Peyer's patch (tissue), 4 donors: Measurements from ENCODE around the gene CXXC4. TPM values are rescaled to one million over a fixed set of nuclear protein-coding genes. Genes with fewer than 3 reads are reported as not detected.
A peak's percentile ranks its signal among the peaks of the same experiment; 100 is the strongest.

Source experiments
- DNase-seq, 3 donors: peaks; one replicate each; pipeline ENCODE4 v3.0.0-alpha.2; 2017 to 2019
- H3K27ac ChIP-seq, 4 donors: fragments of 200-600 bp; sonication (generic); one replicate each; pipeline ENCODE4 v1.5.1; 2016 to 2019
- H3K27me3 ChIP-seq, 2 donors: fragments of 200-600 bp; sonication (generic); one replicate each; pipeline ENCODE4 v1.5.1; 2019
- H3K36me3 ChIP-seq, 3 donors: fragments of 200-600 bp; sonication (generic); one replicate each; pipeline ENCODE4 v1.5.1; 2016 to 2019
- H3K4me1 ChIP-seq, 4 donors: fragments of 200-600 bp; sonication (generic); one replicate each; pipeline ENCODE4 v1.5.1; 2016 to 2019
- H3K4me3 ChIP-seq, 4 donors: fragments of 200-600 bp; sonication (generic); 1 replicate in 3 of 4; 2 replicates in 1 of 4; pipeline ENCODE4 v1.5.1; 2016 to 2019; ENCODE audit warnings: mild to moderate bottlenecking in 1 of 4
- H3K9me3 ChIP-seq, 4 donors: fragments of 200-600 bp; sonication (generic); one replicate each; pipeline ENCODE4 v1.5.1; 2016 to 2019; ENCODE audit warnings: mild to moderate bottlenecking in 1 of 4
- POLR2A ChIP-seq, 2 donors: fragments of 450-650 bp; IDR thresholded peaks; one replicate each; pipeline ENCODE4 v1.5.1; 2017; ENCODE audit warnings: antibody characterized with exemption in 2 of 2, mild to moderate bottlenecking in 2 of 2, moderate library complexity in 2 of 2
- total RNA-seq, 4 donors: library from RNA; depleted of rRNA; stranded (reverse); fragments of >200 nt; gene quantifications; one replicate each; pipeline ENCODE4 v1.1.0, GENCODE V29; 2016
- TF ChIP-seq, protein P1 (sequence below), 6 experiments: fragments of 450-650 bp in 4 of 6; fragments of 200-600 bp in 2 of 6; sonication (generic) in 1 of 6; IDR thresholded peaks; one replicate each; pipeline ENCODE4 v1.5.1; 2017 to 2019; ENCODE audit warnings: antibody characterized with exemption in 6 of 6, mild to moderate bottlenecking in 3 of 6, moderate library complexity in 1 of 6

The CXXC4 gene
- total RNA-seq, 4 donors from 2014 or later, result 3.3 to 5.0 (median 3.4) TPM

DNA sequence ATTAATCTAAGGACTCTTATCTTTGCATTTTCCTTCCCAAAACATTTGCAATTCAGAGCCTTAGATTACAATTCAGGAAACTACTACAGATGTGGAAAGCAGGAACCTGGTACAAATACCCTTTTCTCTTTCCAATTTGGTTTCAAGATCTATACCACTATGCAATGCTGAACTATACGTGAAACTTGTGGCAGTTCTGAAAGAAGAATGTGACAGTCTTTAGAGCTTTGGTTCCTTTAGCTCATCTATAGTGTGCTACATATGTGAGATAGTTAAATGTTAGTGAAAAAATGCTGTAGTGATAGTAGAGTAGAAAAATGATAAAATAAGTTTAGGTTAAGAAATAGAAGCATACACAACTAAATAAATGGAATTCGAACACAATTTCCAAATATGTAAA is 50.0 kb downstream of the CXXC4 start:
- Histone ChIP-seq H3K36me3 (no peaks in the 10 kb centered on the region), H3K4me3 (no peak overlapping the region), H3K9me3 (no peaks in the 10 kb centered on the region), H3K4me1 (no peaks in the 10 kb centered on the region), H3K27ac (no peak overlapping the region), H3K27me3 (no peaks in the 10 kb centered on the region)
- no peak for DNase-seq
- no peak for TF ChIP-seq POLR2A (IDR thresholded peaks at IDR 0.05)
- TF ChIP-seq, protein P1, sequence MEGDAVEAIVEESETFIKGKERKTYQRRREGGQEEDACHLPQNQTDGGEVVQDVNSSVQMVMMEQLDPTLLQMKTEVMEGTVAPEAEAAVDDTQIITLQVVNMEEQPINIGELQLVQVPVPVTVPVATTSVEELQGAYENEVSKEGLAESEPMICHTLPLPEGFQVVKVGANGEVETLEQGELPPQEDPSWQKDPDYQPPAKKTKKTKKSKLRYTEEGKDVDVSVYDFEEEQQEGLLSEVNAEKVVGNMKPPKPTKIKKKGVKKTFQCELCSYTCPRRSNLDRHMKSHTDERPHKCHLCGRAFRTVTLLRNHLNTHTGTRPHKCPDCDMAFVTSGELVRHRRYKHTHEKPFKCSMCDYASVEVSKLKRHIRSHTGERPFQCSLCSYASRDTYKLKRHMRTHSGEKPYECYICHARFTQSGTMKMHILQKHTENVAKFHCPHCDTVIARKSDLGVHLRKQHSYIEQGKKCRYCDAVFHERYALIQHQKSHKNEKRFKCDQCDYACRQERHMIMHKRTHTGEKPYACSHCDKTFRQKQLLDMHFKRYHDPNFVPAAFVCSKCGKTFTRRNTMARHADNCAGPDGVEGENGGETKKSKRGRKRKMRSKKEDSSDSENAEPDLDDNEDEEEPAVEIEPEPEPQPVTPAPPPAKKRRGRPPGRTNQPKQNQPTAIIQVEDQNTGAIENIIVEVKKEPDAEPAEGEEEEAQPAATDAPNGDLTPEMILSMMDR (IDR thresholded peaks at IDR 0.05), result no peak

GRCh38 chr4:104436542-104436941 is 58.2 kb downstream of the CXXC4 start:
- Histone ChIP-seq H3K4me3 (no peak overlapping the region), H3K36me3 (no peaks in the 10 kb centered on the region), H3K4me1 (no peaks in the 10 kb centered on the region), H3K27ac (no peak overlapping the region), H3K9me3 (no peaks in the 10 kb centered on the region), H3K27me3 (no peaks in the 10 kb centered on the region)
- TF ChIP-seq, protein P1 (IDR thresholded peaks at IDR 0.05), result no peak
- no peak for TF ChIP-seq POLR2A (IDR thresholded peaks at IDR 0.05)
- no peak for DNase-seq

DNA sequence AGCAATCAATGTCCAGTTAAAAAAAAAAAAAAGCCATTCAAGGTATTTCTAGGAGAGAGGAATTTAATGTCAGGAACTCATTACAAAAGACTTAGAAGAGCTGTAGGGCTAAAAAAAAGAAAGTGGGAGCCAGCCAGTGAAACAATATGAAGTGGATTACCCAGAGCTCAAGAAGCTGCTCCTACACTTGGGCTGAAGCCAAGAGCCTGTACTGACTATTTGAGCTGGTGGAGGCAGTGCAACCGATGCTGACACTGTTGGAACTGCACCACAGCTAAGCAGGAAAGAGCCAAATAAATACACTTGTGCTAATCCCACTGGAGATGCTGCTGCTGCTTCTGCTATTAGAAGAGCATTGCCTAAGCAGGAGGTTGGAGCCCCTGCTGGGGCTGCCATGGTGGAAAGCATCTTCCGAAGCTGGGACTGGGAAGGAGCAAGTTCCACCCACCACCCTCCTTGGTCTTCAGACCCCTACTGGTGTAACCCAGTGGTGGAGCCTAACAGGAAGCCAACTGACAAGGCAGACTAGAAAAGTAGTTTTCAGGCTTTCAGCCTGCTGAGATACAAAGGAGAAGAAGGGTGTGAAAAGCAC is 65.4 kb downstream of the CXXC4 start:
- no peaks in the 10 kb centered on the region for H3K27me3 ChIP-seq
- TF ChIP-seq, protein P1 (IDR thresholded peaks at IDR 0.05), result no peak
- no peak for TF ChIP-seq POLR2A (IDR thresholded peaks at IDR 0.05)
- DNase-seq, result no peak
- H3K36me3 ChIP-seq, result no peaks in the 10 kb centered on the region
- H3K9me3 ChIP-seq, result no peaks in the 10 kb centered on the region
- no peak overlapping the region for H3K4me3 ChIP-seq
- H3K4me1 ChIP-seq, result no peaks in the 10 kb centered on the region
- H3K27ac ChIP-seq, result no peak overlapping the region

- H3K4me3 ChIP-seq, result no peak overlapping the region
- no peak for DNase-seq
- no peaks in the 10 kb centered on the region for H3K9me3 ChIP-seq
- H3K36me3 ChIP-seq, result no peaks in the 10 kb centered on the region
- H3K4me1 ChIP-seq, result no peaks in the 10 kb centered on the region
- H3K27me3 ChIP-seq, result no peaks in the 10 kb centered on the region
- TF ChIP-seq POLR2A (IDR thresholded peaks at IDR 0.05), result no peak
- TF ChIP-seq, protein P1 (IDR thresholded peaks at IDR 0.05), result no peak
- H3K27ac ChIP-seq, result no peak overlapping the region
Observed at GRCh38 chr4:104425948-104426347, 68.7 kb downstream of the CXXC4 start.

GRCh38 chr4:104424989-104425388 is 69.7 kb downstream of the CXXC4 start:
- TF ChIP-seq, protein P1 (IDR thresholded peaks at IDR 0.05), result no peak
- no peak for TF ChIP-seq POLR2A (IDR thresholded peaks at IDR 0.05)
- DNase-seq, result no peak
- Histone ChIP-seq H3K27ac (no peak overlapping the region), H3K9me3 (no peaks in the 10 kb centered on the region), H3K4me3 (peak overlapping the region in 3 of 4 donors; percentile 14 to 60 (median 51)), H3K4me1 (no peaks in the 10 kb centered on the region), H3K27me3 (no peaks in the 10 kb centered on the region), H3K36me3 (no peaks in the 10 kb centered on the region)
